Fibroblast of villous mesenchyme (primary cell): Measurements from ENCODE around the gene PDZD11. TPM values are rescaled to one million over a fixed set of nuclear protein-coding genes. Genes with fewer than 3 reads are reported as not detected.
"Not testable (repeated sequence)": the region's sequence is repeated elsewhere in the genome, so short reads cannot be mapped to it uniquely, and the experiment has no call there.

ENCODE experiments used
- DNase-seq: peaks from one replicate; pipeline ENCODE4 v3.0.0-alpha.2; 2010; ENCODE audit warnings: low read depth
- H3K4me3 ChIP-seq: 2 replicates; pipeline ENCODE4 v1.5.1; 2011; ENCODE audit warnings: low read depth, mild to moderate bottlenecking, low read length
- CTCF ChIP-seq: IDR thresholded peaks from 2 replicates; pipeline ENCODE4 v1.5.1; 2012; ENCODE audit warnings: low read depth, mild to moderate bottlenecking, low read length; ENCODE audit not compliant: insufficient read depth
- total RNA-seq: library from RNA; depleted of rRNA; stranded (reverse); fragments of >200 nt; gene quantifications from 2 replicates; pipeline ENCODE4 v1.2.3, GENCODE V29; 2012

The PDZD11 gene
- total RNA-seq, 1 donor, result 54.0 TPM

DNA sequence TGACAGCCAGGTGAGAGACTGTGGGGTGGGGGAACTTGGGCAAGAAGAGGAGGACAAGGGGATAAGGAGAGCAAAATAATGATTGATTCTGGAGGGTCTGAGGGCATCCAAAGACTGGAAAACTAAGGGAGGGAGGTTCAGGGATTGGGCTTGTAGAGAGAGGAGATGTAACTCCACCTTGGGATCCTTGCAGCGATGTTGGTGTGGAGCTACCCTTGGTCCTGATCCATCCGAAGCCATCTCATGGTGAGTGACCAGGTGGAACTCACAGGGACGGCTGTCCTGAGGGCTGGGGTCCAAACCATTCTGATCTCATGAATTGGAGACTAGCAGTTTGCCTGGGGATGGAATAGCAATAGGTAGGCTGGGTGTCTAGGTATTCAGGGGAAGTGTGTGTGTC is 9.2 kb downstream of the PDZD11 start:
- no peak for TF ChIP-seq CTCF
- no peak for DNase-seq
- no peak overlapping the region for H3K4me3 ChIP-seq

DNA sequence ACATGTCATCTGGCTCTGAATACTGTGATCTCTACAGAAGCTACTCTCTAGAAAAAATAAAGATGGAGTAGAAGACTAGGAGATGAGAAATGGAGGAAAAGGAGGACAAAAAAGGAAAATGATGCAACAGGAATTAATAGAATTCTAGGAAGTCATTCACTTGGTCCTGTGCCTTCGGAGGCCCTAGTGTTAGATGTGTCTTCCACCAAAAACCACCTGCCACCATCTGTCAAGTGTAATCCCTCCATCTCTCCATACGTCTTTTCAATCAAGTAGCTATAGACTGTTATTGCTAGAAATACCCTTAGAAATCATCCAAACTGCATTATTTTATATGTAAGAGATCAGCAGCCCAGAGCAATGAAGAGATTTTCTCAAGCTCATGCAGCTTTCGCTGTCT is 10.6 kb downstream of the PDZD11 start:
- H3K4me3 ChIP-seq, result no peak overlapping the region
- no peak for DNase-seq
- TF ChIP-seq CTCF, result no peak

DNA sequence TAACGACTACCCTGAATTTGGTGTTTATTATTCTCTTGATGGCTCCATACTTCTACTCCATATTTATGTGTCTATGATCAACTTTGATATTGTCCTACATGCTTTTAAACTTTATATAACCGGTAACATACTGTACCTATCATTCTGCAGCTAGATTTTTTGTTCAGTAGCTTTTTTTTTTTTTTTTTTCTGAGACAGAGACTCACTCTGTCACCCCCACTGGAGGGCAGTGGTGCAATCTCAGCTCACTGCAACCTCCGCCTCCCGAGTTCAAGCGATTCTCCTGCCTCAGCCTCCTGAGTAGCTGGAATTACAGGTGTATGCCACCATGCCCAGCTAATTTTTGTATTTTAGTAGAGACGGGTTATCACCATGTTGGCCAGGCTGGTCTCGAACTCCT is 15.7 kb downstream of the PDZD11 start:
- DNase-seq, H3K4me3 ChIP-seq: not testable (repeated sequence)

DNA sequence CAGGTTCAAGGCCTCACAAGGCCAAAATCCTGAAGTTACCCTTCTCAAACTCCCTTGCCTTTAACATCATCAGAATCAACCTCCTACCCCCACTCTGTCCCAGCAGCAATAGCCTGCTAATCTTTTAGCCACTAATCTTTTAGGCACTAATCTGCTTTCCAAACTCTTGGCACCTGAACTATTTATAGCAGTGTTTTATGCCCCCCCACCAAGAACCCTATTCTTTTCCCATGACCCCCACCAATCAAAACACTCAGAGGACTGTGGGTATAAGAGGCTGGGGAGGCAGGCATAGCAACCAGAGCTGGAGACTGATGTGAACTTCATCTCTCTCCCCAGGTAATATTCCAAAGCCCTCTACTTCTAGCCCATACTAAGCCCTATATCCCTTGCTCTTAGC is 21.7 kb downstream of the PDZD11 start, which contains the start of gene ARR3:
ARR3 (plus strand) TSS at position 301 of the 400 bp plus-strand sequence. CDS start 1,052 bp downstream, outside the sequence.
- no peak within 1 kb of the TSS for H3K4me3 ChIP-seq
- TF ChIP-seq CTCF, result no peak
- DNase-seq, result no peak

DNA sequence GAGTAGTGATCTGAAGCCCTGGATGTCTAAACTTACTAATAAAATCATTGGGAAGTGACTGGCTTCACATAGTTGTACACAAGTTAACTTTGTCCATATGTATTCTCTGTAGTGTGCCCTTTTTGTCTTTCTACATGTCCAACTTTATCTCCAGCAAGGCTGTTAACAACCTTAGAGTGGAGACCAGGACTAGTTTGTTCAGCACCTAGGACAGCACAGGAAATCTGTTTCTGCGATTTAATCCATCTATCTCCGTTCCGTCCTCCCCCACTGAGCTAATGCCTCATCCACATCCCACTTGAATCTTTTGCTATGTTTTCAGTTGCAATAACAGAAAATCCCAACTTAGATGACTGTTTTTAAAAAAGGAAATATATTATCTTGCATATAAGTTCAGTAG is 24.9 kb downstream of the PDZD11 start:
- no peak for TF ChIP-seq CTCF
- DNase-seq, result no peak
- no peak overlapping the region for H3K4me3 ChIP-seq

GRCh38 chrX:70262952-70263567 is 26.7 kb downstream of the PDZD11 start:
- peak; percentile 25 for DNase-seq
- no peak overlapping the region for H3K4me3 ChIP-seq
- TF ChIP-seq CTCF, result peak; percentile 67

- no peak for DNase-seq
- no peak for TF ChIP-seq CTCF
- no peak within 1 kb of the TSS for H3K4me3 ChIP-seq
These were observed 29.6 kb downstream of the PDZD11 start, which contains the start of gene P2RY4 for GRCh38 chrX:70260104-70260503. TSS of gene P2RY4 (minus strand) at chrX:70260204. CDS start at chrX:70259624, 580 bp downstream.
